K562 (cell line): ENCODE data around the gene OST4. TPM values are rescaled to one million over a fixed set of nuclear protein-coding genes. Genes with fewer than 3 reads are reported as not detected.

ENCODE experiments used
- ATAC-seq: fragments of 200-7000 bp; cut with Tn5 transposase; 3 replicates; pipeline ENCODE4 v1.9.1; 2020; ENCODE audit warnings: moderate library complexity
- BruUV-seq: library from RNA; stranded (reverse); fragments of 400-500 nt; replicated peaks from 2 replicates; lab custom pipeline; 2021; lab: Mats Ljungman, UMichigan
- CTCF ChIA-PET: fragments of 300-600 bp; formaldehyde crosslinking; extraction: SDS; loops from one replicate; lab custom pipeline; 2021; ENCODE audit warnings: low intra/inter-chr PET ratio; lab: Yijun Ruan, JAX
- POLR2A ChIA-PET: fragments of 300-600, 350-650 bp; sonication (Branson Sonifier 250); formaldehyde crosslinking; extraction: SDS; loops from one replicate; lab custom pipeline; 2021; ENCODE audit warnings: antibody characterized with exemption, inconsistent platforms; lab: Yijun Ruan, JAX
- DNase-seq, 4 experiments: peaks; one replicate each; pipeline versions ENCODE4 v3.0.0 to v3.0.0-alpha.2; 2011 to 2018; ENCODE audit warnings: low spot score in 3 of 4, mixed read lengths in 3 of 4; ENCODE audit errors: extremely low read depth in 1 of 4
- FAIRE-seq: peaks from 2 replicates; lab custom pipeline; 2011; peaks lifted over from hg19 to GRCh38; lab: Jason Lieb, UNC
- H2AFZ ChIP-seq: 2 replicates; pipeline ENCODE4 v1.6.0; 2011; ENCODE audit warnings: low read depth, low read length, control low read depth, inconsistent platforms
- H3K27ac ChIP-seq: fragments of 200-600 bp; 3 replicates; pipeline ENCODE4 v1.8.0; 2011; ENCODE audit warnings: low read depth, mild to moderate bottlenecking, control low read depth, inconsistent platforms, low read length, moderate library complexity, mixed read lengths; ENCODE audit errors: extremely low read depth
- H3K27me3 ChIP-seq, 2 experiments: fragments of 300-600 bp in 1 of 2; 2 replicates in 1 of 2; 3 replicates in 1 of 2; pipeline versions ENCODE4 v1.6.0 to v1.8.0; 2011; ENCODE audit warnings: inconsistent platforms in 2 of 2, low read length in 2 of 2, mild to moderate bottlenecking in 1 of 2, mixed read lengths in 1 of 2, moderate library complexity in 1 of 2; ENCODE audit not compliant: control insufficient read depth in 2 of 2, insufficient read depth in 2 of 2
- H3K36me3 ChIP-seq: fragments of 300-600 bp; 3 replicates; pipeline ENCODE4 v1.8.0; 2011; ENCODE audit warnings: mild to moderate bottlenecking, low read length, inconsistent platforms; ENCODE audit not compliant: control insufficient read depth, insufficient read depth
- H3K4me1 ChIP-seq, 2 experiments: fragments of 200-600 bp in 1 of 2; replicated peaks in 1 of 2; 2 replicates in 1 of 2; 3 replicates in 1 of 2; pipeline versions ENCODE4 v1.5.1 to v1.8.0; 2011; ENCODE audit warnings: inconsistent platforms in 2 of 2, low read length in 2 of 2, mild to moderate bottlenecking in 1 of 2, mixed read lengths in 1 of 2, moderate library complexity in 1 of 2; ENCODE audit not compliant: control insufficient read depth in 2 of 2, insufficient read depth in 2 of 2
- H3K4me2 ChIP-seq: 2 replicates; pipeline ENCODE4 v1.6.1; 2011; ENCODE audit warnings: low read length, control low read depth, inconsistent platforms, mixed read lengths; ENCODE audit not compliant: insufficient read depth
- H3K4me3 ChIP-seq: fragments of 200-600 bp; sonication (generic), shearing (Covaris generic); 2 replicates; pipeline ENCODE4 v1.5.1; 2016; ENCODE audit warnings: control low read depth, inconsistent platforms
- H3K79me2 ChIP-seq: fragments of 200-600 bp; 3 replicates; pipeline ENCODE4 v1.8.0; 2011; ENCODE audit warnings: low read length, inconsistent platforms; ENCODE audit not compliant: control insufficient read depth, insufficient read depth
- H3K9ac ChIP-seq, 2 experiments: 2 replicates each; pipeline versions ENCODE4 v1.6.0 to v1.6.1; 2011; ENCODE audit warnings: low read depth in 2 of 2, low read length in 2 of 2, control low read depth in 1 of 2, inconsistent platforms in 1 of 2, mild to moderate bottlenecking in 1 of 2, mixed read lengths in 1 of 2; ENCODE audit not compliant: insufficient read depth in 1 of 2
- H3K9me1 ChIP-seq: one replicate; pipeline ENCODE4 v1.6.0; 2011; ENCODE audit warnings: inconsistent platforms, mild to moderate bottlenecking, low read length, moderate library complexity; ENCODE audit not compliant: control insufficient read depth, insufficient read depth
- H3K9me3 ChIP-seq: replicated peaks from 2 replicates; pipeline ENCODE4 v1.5.1; 2011; ENCODE audit warnings: low read depth, low read length, inconsistent platforms; ENCODE audit not compliant: control insufficient read depth, insufficient read depth
- H4K20me1 ChIP-seq: replicated peaks from 2 replicates; pipeline ENCODE4 v1.6.1; 2011; ENCODE audit warnings: low read length, inconsistent platforms, mixed read lengths; ENCODE audit not compliant: control insufficient read depth, insufficient read depth
- FOSL1 ChIP-seq: fragments of 200-800 bp; sonication (Bioruptor generic); conservative IDR thresholded peaks from 2 replicates; pipeline ENCODE4 v1.6.1; 2016; ENCODE audit warnings: missing genetic modification characterization, missing compliant biosample characterization
- HOXB6 ChIP-seq: fragments of 250-450 bp; sonication (Bioruptor Pico); IDR thresholded peaks from 2 replicates; pipeline ENCODE4 v1.5.1; 2022; ENCODE audit warnings: mild to moderate bottlenecking, borderline replicate concordance
- MLX ChIP-seq, 2 experiments: fragments of 450-650 bp in 1 of 2; sonication (generic) in 1 of 2; formaldehyde crosslinking; conservative IDR thresholded peaks; 2 replicates each; pipeline versions ENCODE4 v1.4.0 to v1.8.1; 2020 to 2022; ENCODE audit warnings: mild to moderate bottlenecking in 1 of 2, missing genetic modification reagents in 1 of 2
- NFXL1 ChIP-seq: fragments of 450-650 bp; formaldehyde crosslinking; IDR thresholded peaks from 2 replicates; pipeline ENCODE4 v1.4.0; 2021; ENCODE audit warnings: mild to moderate bottlenecking
- OTX1 ChIP-seq: fragments of 450-650 bp; formaldehyde crosslinking; IDR thresholded peaks from 2 replicates; pipeline ENCODE4 v1.4.0; 2022; ENCODE audit warnings: mild to moderate bottlenecking
- SMAD1 ChIP-seq: fragments of 150-350 bp; IDR thresholded peaks from 2 replicates; pipeline ENCODE4 v1.6.1; 2014; ENCODE audit warnings: low read length, low read depth; ENCODE audit not compliant: partially characterized antibody
- ZC3H11A ChIP-seq: IDR thresholded peaks from 2 replicates; pipeline ENCODE4 v1.6.1; 2012; ENCODE audit warnings: low read depth, low read length, improper control_type of control experiment
- ZNF212 ChIP-seq: fragments of 450-650 bp; formaldehyde crosslinking; IDR thresholded peaks from 2 replicates; pipeline ENCODE4 v1.4.0; 2020; ENCODE audit warnings: mild to moderate bottlenecking
- WGBS: fragments of 100-300 bp; shearing (Covaris generic); methylation state at CpG from one replicate; pipeline ENCODE4 v1.1.6; 2016; ENCODE audit warnings: low coverage, mixed read lengths; ENCODE audit not compliant: insufficient coverage; ENCODE audit errors: missing lambda C conversion rate; 5-methylcytosine and 5-hydroxymethylcytosine counted together
- in situ Hi-C: fragments of 300-500 bp; cut with MboI; formaldehyde crosslinking; loops from 4 replicates; pipeline ENCODE4 v1.15.0; 2018; ENCODE audit warnings: inconsistent platforms, mixed read lengths
- intact Hi-C: fragments of 100-400 bp; cut with micrococcal nuclease; formaldehyde crosslinking; loops from 2 replicates; pipeline ENCODE4 v1.14.2; 2022
- polyA plus RNA-seq, 8 experiments: library from polyadenylated mRNA; depleted of rRNA in 4 of 8; stranded (reverse) in 5 of 8; unstranded in 3 of 8; fragments of >200 nt; fragmentation: Nextera tagmentation in 2 of 8; fragmentation: Illumina TruSeq in 1 of 8; extraction: Ambion mirVana in 2 of 8; extraction: Trizol in 1 of 8; gene quantifications; 2 replicates each; pipeline versions ENCODE4 v1.2.1 to v1.2.3, GENCODE V29; 2011 to 2014; ENCODE audit warnings: inconsistent platforms in 1 of 8, missing spikeins in 1 of 8
- total RNA-seq, 7 experiments: library from RNA; depleted of rRNA in 6 of 7; stranded (reverse); fragments of >200 nt in 6 of 7; fragmentation: Illumina TruSeq in 2 of 7; extraction: Trizol in 2 of 7; gene quantifications; 2 replicates each; pipeline versions ENCODE4 v1.2.1 to v1.2.3, GENCODE V29; 2011 to 2021; ENCODE audit warnings: low replicate concordance in 1 of 7
- TF ChIP-seq, protein P1 (sequence below), 2 experiments: IDR thresholded peaks; 2 replicates each; pipeline ENCODE4 v1.6.1; 2012; ENCODE audit warnings: improper control_type of control experiment in 2 of 2, low read depth in 2 of 2, low read length in 2 of 2, borderline replicate concordance in 1 of 2

Gene OST4
- total and polyA plus RNA-seq, 9 of the 15 experiments (the other 6 are each of a cell fraction or from before 2014, with no cell fraction given): 186 to 1,155 (median 355) TPM

DNA sequence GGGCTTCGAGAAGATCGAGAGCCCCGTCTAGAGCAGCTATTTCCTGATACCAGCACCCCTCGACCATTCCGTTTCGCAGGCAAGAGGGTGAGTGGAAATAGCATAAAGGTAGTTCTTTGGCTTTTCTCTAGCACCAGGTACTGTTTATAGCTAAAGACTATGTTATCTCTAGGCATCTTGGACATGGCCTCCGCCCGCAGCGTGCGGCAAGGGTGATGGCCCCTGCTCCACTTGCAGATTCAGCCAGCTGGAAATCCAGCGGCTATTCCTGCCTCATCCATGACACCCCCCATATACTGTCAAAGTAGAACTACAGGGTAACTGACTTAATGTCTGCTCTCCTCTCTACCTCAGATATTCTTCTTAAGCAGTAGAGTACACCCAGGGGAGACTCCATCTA lies 16.7 kb downstream of the OST4 start:
- no peaks in the 10 kb centered on the region; the same call in 1 of the 2 replicates for H4K20me1 ChIP-seq
- H3K9ac ChIP-seq: no peak overlapping the region; a peak in 1 of 4 replicates
- H3K4me3 ChIP-seq: no peak overlapping the region
- no peak overlapping the region for H2AFZ ChIP-seq
- ChIA-PET CTCF (no interaction called here), POLR2A (interaction anchor here (0.6 to 10.5 kb wide), 7 partner anchors 9 to 122 kb away, joined by 3 to 112 read pairs (median 4); partner anchors contain the start of gene OST4)
- TF ChIP-seq MLX (CRISPR knock-in tag; conservative IDR thresholded peaks at IDR 0.05) (no peak), ZC3H11A (no peak), ZNF212 (CRISPR knock-in tag) (no peak), FOSL1 (tag) (no peak), OTX1 (CRISPR knock-in tag) (no peak), HOXB6 (CRISPR knock-in tag) (no peak), NFXL1 (no peak), SMAD1 (no peak)
- TF ChIP-seq, protein P1, sequence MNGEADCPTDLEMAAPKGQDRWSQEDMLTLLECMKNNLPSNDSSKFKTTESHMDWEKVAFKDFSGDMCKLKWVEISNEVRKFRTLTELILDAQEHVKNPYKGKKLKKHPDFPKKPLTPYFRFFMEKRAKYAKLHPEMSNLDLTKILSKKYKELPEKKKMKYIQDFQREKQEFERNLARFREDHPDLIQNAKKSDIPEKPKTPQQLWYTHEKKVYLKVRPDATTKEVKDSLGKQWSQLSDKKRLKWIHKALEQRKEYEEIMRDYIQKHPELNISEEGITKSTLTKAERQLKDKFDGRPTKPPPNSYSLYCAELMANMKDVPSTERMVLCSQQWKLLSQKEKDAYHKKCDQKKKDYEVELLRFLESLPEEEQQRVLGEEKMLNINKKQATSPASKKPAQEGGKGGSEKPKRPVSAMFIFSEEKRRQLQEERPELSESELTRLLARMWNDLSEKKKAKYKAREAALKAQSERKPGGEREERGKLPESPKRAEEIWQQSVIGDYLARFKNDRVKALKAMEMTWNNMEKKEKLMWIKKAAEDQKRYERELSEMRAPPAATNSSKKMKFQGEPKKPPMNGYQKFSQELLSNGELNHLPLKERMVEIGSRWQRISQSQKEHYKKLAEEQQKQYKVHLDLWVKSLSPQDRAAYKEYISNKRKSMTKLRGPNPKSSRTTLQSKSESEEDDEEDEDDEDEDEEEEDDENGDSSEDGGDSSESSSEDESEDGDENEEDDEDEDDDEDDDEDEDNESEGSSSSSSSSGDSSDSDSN (IDR thresholded peaks at IDR 0.05; ENCODE audit: borderline replicate concordance in 1 of 2, low read depth in 2 of 2, low read length in 2 of 2): no peak
- 0 out of 3 replicates have a peak, but pooled peaks cover 5% of the 10 kb centered on the region for H3K79me2 ChIP-seq
- H3K4me1 ChIP-seq: peaks cover 28 to 33% of the 10 kb centered on the region in 2 experiments; a peak in 4 of 5 replicates
- FAIRE-seq: no peak
- DNase-seq: no peak
- H3K27ac ChIP-seq: no peak overlapping the region
- H3K4me2 ChIP-seq: no peak overlapping the region
- in situ Hi-C loops (no loop called here), intact Hi-C loops (no loop called here)
- no peaks in the 10 kb centered on the region for H3K27me3 ChIP-seq
- peaks cover 63% of the 10 kb centered on the region for H3K36me3 ChIP-seq
- H3K9me1 ChIP-seq: no peaks in the 10 kb centered on the region
- 84% methylated on average over 11 of the region's 11 CpGs for WGBS
- no TSS peak for BruUV-seq
- H3K9me3 ChIP-seq: no peaks in the 10 kb centered on the region
- ATAC-seq: no peak
